Measurements from ENCODE around the gene LDHAL6B. TPM values are rescaled to one million over a fixed set of nuclear protein-coding genes. Genes with fewer than 3 reads are reported as not detected.
A peak's percentile ranks its signal among the peaks of the same experiment; 100 is the strongest.

Gene LDHAL6B
- polyA plus RNA-seq, 1 of the 3 experiments (the other 2 are of a cell fraction): not detected

DNA sequence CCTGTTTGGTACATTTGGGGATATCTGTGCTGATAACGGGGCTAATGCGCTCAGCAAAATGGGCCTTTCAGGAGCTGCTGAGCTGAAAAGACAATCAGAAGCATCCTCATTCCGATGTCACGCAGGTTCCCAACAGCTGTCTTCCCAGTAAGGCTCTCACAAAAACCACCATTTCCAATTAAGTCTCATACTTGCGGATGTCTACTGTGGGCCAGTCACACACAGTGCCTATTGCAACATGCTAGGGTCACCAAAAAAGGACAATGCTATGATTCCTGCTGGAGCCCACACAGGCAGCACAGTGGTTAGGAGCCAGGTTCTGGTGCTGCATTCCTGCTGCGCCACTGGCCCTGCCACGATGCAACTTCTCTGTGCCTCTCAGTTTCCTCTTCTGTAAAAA lies 16.4 kb upstream of the LDHAL6B start (continued):
- TF ChIP-seq EP300 (IDR thresholded peaks at IDR 0.05; ENCODE audit: borderline replicate concordance in 1 of 2, low read depth in 1 of 2, low read length in 1 of 2) (no peak), NRF1 (IDR thresholded peaks at IDR 0.05; ENCODE audit: low read depth, low read length) (no peak)

DNA sequence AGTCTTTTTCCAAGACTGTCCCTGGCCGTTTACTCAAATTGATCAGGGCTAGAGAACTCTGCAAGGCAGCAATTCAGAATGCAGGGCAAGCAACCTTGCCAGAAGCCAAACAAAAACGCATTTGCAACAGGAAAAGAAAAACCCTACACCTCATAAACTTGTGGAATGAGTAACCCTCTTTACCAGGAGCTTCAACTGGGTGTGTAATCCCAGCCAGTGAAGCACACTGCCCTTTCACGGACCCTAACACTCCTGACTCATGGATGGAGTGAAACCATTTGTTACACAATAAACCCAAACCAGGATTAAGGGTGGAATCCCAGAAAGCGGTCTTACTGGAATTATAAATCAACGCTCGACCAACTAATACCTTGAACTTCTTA lies 14.8 kb upstream of the LDHAL6B start:
- peaks cover 3% of the 10 kb centered on the region; the same call in 1 of the 2 replicates for H4K20me1 ChIP-seq (ENCODE audit: insufficient read depth)
- peak overlapping the region; percentile 74 for H3K4me2 ChIP-seq
- 0 out of 2 replicates have a peak overlapping the region, but pooled peaks have one; percentile 33 for H2AFZ ChIP-seq (ENCODE audit: low read depth)
- H3K27ac ChIP-seq (ENCODE audit: low read depth in 2 of 2, low read length in 1 of 2): peak overlapping the region; percentile 61 to 91; a peak in 3 of 4 replicates
- DNase-seq: no peak
- 28% methylated on average over 6 of the region's 6 CpGs for WGBS (ENCODE audit: low lambda C conversion rate)
- H3K79me2 ChIP-seq (ENCODE audit: insufficient read depth): no peaks in the 10 kb centered on the region
- H3K27me3 ChIP-seq (ENCODE audit: insufficient read depth): no peaks in the 10 kb centered on the region
- ChIA-PET POLR2A (no interaction called here), CTCF (no interaction called here)
- H3K4me1 ChIP-seq (ENCODE audit: control insufficient read depth in 1 of 2, insufficient read depth in 2 of 2, low read depth in 1 of 2, low read length in 1 of 2): peaks cover 3 to 9% of the 10 kb centered on the region in 2 experiments; a peak in 3 of 4 replicates
- peaks cover 11 to 48% of the 10 kb centered on the region in 2 experiments for H3K36me3 ChIP-seq (replicated peaks in 1 of 2; ENCODE audit: control insufficient read depth in 1 of 2, insufficient read depth in 2 of 2, low read length in 1 of 2)
- no peaks in the 10 kb centered on the region for H3K9me3 ChIP-seq
- H3K4me3 ChIP-seq (ENCODE audit: low read depth in 2 of 2, low read length in 1 of 2): peak overlapping the region in 1 of 2 experiments; percentile 38; a peak in 1 of 4 replicates
- peaks cover 27% of the 10 kb centered on the region for H3F3A ChIP-seq (replicated peaks; ENCODE audit: insufficient read depth)
- H3K9ac ChIP-seq: peak overlapping the region; percentile 63; the same call in 1 of the 2 replicates
- H3K9me2 ChIP-seq: no peaks in the 10 kb centered on the region
- TF ChIP-seq POLR2AphosphoS5 (IDR thresholded peaks at IDR 0.05; ENCODE audit: low read depth, low read length) (no peak), TEAD4 (IDR thresholded peaks at IDR 0.05; ENCODE audit: borderline replicate concordance, insufficient read depth) (no peak), ELF1 (IDR thresholded peaks at IDR 0.05) (no peak), TCF12 (IDR thresholded peaks at IDR 0.05) (peak; percentile 44), MXI1 (IDR thresholded peaks at IDR 0.05; ENCODE audit: low read depth, low read length) (no peak), EZH2phosphoT487 (IDR thresholded peaks at IDR 0.05; ENCODE audit: borderline replicate concordance, low read depth) (no peak), RFX5 (IDR thresholded peaks at IDR 0.05; ENCODE audit: low read length) (no peak), MEF2A (IDR thresholded peaks at IDR 0.05; ENCODE audit: borderline replicate concordance, low read depth) (no peak), RAD21 (IDR thresholded peaks at IDR 0.05; ENCODE audit: low read length) (no peak), TAF1 (IDR thresholded peaks at IDR 0.05; ENCODE audit: borderline replicate concordance, low read depth, low read length) (no peak), RXRA (IDR thresholded peaks at IDR 0.05; ENCODE audit: borderline replicate concordance, low read depth) (peak; percentile 64; the same call in 1 of the 2 replicates), FOXJ3 (CRISPR knock-in tag; IDR thresholded peaks at IDR 0.05) (no peak), SIN3A (IDR thresholded peaks at IDR 0.05; ENCODE audit: borderline replicate concordance, low read depth, low read length) (no peak), FOSL2 (IDR thresholded peaks at IDR 0.05; ENCODE audit: borderline replicate concordance, low read depth) (peak; percentile 65; the same call in 1 of the 2 replicates), JUND (IDR thresholded peaks at IDR 0.05) (peak; percentile 54; the same call in 1 of the 2 replicates), NFIC (IDR thresholded peaks at IDR 0.05; ENCODE audit: borderline replicate concordance) (no peak), SMC3 (IDR thresholded peaks at IDR 0.05; ENCODE audit: low read depth, low read length) (no peak)
- TF ChIP-seq, protein P1, sequence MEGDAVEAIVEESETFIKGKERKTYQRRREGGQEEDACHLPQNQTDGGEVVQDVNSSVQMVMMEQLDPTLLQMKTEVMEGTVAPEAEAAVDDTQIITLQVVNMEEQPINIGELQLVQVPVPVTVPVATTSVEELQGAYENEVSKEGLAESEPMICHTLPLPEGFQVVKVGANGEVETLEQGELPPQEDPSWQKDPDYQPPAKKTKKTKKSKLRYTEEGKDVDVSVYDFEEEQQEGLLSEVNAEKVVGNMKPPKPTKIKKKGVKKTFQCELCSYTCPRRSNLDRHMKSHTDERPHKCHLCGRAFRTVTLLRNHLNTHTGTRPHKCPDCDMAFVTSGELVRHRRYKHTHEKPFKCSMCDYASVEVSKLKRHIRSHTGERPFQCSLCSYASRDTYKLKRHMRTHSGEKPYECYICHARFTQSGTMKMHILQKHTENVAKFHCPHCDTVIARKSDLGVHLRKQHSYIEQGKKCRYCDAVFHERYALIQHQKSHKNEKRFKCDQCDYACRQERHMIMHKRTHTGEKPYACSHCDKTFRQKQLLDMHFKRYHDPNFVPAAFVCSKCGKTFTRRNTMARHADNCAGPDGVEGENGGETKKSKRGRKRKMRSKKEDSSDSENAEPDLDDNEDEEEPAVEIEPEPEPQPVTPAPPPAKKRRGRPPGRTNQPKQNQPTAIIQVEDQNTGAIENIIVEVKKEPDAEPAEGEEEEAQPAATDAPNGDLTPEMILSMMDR (IDR thresholded peaks at IDR 0.05): no peak
- TF ChIP-seq, protein P2, sequence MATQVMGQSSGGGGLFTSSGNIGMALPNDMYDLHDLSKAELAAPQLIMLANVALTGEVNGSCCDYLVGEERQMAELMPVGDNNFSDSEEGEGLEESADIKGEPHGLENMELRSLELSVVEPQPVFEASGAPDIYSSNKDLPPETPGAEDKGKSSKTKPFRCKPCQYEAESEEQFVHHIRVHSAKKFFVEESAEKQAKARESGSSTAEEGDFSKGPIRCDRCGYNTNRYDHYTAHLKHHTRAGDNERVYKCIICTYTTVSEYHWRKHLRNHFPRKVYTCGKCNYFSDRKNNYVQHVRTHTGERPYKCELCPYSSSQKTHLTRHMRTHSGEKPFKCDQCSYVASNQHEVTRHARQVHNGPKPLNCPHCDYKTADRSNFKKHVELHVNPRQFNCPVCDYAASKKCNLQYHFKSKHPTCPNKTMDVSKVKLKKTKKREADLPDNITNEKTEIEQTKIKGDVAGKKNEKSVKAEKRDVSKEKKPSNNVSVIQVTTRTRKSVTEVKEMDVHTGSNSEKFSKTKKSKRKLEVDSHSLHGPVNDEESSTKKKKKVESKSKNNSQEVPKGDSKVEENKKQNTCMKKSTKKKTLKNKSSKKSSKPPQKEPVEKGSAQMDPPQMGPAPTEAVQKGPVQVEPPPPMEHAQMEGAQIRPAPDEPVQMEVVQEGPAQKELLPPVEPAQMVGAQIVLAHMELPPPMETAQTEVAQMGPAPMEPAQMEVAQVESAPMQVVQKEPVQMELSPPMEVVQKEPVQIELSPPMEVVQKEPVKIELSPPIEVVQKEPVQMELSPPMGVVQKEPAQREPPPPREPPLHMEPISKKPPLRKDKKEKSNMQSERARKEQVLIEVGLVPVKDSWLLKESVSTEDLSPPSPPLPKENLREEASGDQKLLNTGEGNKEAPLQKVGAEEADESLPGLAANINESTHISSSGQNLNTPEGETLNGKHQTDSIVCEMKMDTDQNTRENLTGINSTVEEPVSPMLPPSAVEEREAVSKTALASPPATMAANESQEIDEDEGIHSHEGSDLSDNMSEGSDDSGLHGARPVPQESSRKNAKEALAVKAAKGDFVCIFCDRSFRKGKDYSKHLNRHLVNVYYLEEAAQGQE (IDR thresholded peaks at IDR 0.05; ENCODE audit: low read depth, low read length): no peak
- TF ChIP-seq, protein P3, sequence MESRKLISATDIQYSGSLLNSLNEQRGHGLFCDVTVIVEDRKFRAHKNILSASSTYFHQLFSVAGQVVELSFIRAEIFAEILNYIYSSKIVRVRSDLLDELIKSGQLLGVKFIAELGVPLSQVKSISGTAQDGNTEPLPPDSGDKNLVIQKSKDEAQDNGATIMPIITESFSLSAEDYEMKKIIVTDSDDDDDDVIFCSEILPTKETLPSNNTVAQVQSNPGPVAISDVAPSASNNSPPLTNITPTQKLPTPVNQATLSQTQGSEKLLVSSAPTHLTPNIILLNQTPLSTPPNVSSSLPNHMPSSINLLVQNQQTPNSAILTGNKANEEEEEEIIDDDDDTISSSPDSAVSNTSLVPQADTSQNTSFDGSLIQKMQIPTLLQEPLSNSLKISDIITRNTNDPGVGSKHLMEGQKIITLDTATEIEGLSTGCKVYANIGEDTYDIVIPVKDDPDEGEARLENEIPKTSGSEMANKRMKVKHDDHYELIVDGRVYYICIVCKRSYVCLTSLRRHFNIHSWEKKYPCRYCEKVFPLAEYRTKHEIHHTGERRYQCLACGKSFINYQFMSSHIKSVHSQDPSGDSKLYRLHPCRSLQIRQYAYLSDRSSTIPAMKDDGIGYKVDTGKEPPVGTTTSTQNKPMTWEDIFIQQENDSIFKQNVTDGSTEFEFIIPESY (IDR thresholded peaks at IDR 0.05; ENCODE audit: borderline replicate concordance, low read depth): no peak
- TF ChIP-seq, protein P4, sequence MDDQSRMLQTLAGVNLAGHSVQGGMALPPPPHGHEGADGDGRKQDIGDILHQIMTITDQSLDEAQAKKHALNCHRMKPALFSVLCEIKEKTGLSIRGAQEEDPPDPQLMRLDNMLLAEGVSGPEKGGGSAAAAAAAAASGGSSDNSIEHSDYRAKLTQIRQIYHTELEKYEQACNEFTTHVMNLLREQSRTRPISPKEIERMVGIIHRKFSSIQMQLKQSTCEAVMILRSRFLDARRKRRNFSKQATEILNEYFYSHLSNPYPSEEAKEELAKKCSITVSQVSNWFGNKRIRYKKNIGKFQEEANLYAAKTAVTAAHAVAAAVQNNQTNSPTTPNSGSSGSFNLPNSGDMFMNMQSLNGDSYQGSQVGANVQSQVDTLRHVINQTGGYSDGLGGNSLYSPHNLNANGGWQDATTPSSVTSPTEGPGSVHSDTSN (IDR thresholded peaks at IDR 0.05): peak; percentile 45
- TF ChIP-seq, protein P5, sequence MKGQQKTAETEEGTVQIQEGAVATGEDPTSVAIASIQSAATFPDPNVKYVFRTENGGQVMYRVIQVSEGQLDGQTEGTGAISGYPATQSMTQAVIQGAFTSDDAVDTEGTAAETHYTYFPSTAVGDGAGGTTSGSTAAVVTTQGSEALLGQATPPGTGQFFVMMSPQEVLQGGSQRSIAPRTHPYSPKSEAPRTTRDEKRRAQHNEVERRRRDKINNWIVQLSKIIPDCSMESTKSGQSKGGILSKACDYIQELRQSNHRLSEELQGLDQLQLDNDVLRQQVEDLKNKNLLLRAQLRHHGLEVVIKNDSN (IDR thresholded peaks at IDR 0.05; ENCODE audit: borderline replicate concordance, low read depth): no peak
